Fibroblast of mammary gland (primary cell): ENCODE measurements around the gene C19orf67.
A peak's percentile ranks its signal among the peaks of the same experiment; 100 is the strongest.

Experiments
- DNase-seq: peaks from one replicate; pipeline ENCODE4 v3.0.0-alpha.2; 2010; ENCODE audit warnings: low read depth
- H3K4me3 ChIP-seq: 2 replicates; pipeline ENCODE4 v1.5.1; 2011; ENCODE audit warnings: low read depth, mild to moderate bottlenecking, low read length, moderate library complexity; ENCODE audit not compliant: control insufficient read depth
- CTCF ChIP-seq: conservative IDR thresholded peaks from 2 replicates; pipeline ENCODE4 v1.5.1; 2011; ENCODE audit warnings: low read depth, low read length, inconsistent platforms; ENCODE audit not compliant: control insufficient read depth, insufficient read depth

Gene C19orf67

GRCh38 chr19:14085309-14085995 is at the start of gene C19orf67:
TSS of gene C19orf67 (minus strand) at chr19:14085783. CDS start at chr19:14085627, 156 bp downstream.
- no peak within 1 kb of the TSS for H3K4me3 ChIP-seq
- DNase-seq: no peak

GRCh38 chr19:14135355-14135754 is 49.8 kb upstream of the C19orf67 start:
- DNase-seq: no peak
- TF ChIP-seq CTCF: no peak
- peak overlapping the region; percentile 69 for H3K4me3 ChIP-seq

More at GRCh38 chr19:14085309-14085995, at the start of gene C19orf67:
- no peak for TF ChIP-seq CTCF

- no peak overlapping the region for H3K4me3 ChIP-seq
- DNase-seq: no peak
Observed at GRCh38 chr19:14127929-14128509, 42.4 kb upstream of the C19orf67 start.

GRCh38 chr19:14127176-14127575 is 41.6 kb upstream of the C19orf67 start:
- DNase-seq: no peak
- no peak for TF ChIP-seq CTCF
- no peak overlapping the region for H3K4me3 ChIP-seq

More at GRCh38 chr19:14127929-14128509, 42.4 kb upstream of the C19orf67 start:
- no peak for TF ChIP-seq CTCF

- H3K4me3 ChIP-seq: no peak overlapping the region
- TF ChIP-seq CTCF: no peak
- DNase-seq: no peak
Observed at GRCh38 chr19:14122924-14123323, 37.3 kb upstream of the C19orf67 start.

GRCh38 chr19:14120497-14120780 is 34.9 kb upstream of the C19orf67 start:
- H3K4me3 ChIP-seq: no peak overlapping the region
- TF ChIP-seq CTCF: no peak
- DNase-seq: no peak
